ENCODE data around the gene BLOC1S4.
A peak's percentile ranks its signal among the peaks of the same experiment; 100 is the strongest.

Gene BLOC1S4

GRCh38 chr4:6682862-6683590 lies 32.9 kb upstream of the BLOC1S4 start:
- CTCF ChIA-PET = interaction anchor here (0.6 to 0.7 kb wide), 2 partner anchors 108 to 574 kb away, joined by 3 to 4 read pairs; partner anchors contain the start of gene MAN2B2
- DNase-seq (ENCODE audit: extremely low spot score) = no peak
- POLR2A ChIA-PET = interaction anchor here (1.8 to 2.8 kb wide), 2 partner anchors 8 to 9 kb away, joined by 8 to 14 read pairs; a partner anchor contains a TSS

GRCh38 chr4:6684656-6685055 lies 31.3 kb upstream of the BLOC1S4 start:
- no peak for DNase-seq (ENCODE audit: extremely low spot score)
- TF ChIP-seq SUZ12 (IDR thresholded peaks at IDR 0.05) (no peak), PKNOX1 (IDR thresholded peaks at IDR 0.05) (no peak), ZNF384 (IDR thresholded peaks at IDR 0.05) (no peak), ARNT (IDR thresholded peaks at IDR 0.05) (no peak), FOXK2 (IDR thresholded peaks at IDR 0.05) (no peak), SP1 (IDR thresholded peaks at IDR 0.05) (no peak), FOXM1 (IDR thresholded peaks at IDR 0.05; ENCODE audit: borderline replicate concordance) (no peak), LEF1 (IDR thresholded peaks at IDR 0.05; ENCODE audit: borderline replicate concordance) (no peak), CTBP1 (IDR thresholded peaks at IDR 0.05; ENCODE audit: borderline replicate concordance) (no peak), BHLHE40 (IDR thresholded peaks at IDR 0.05; ENCODE audit: borderline replicate concordance) (no peak), NFRKB (IDR thresholded peaks at IDR 0.05) (no peak), FOXA1 (IDR thresholded peaks at IDR 0.05) (no peak), L3MBTL2 (conservative IDR thresholded peaks at IDR 0.05) (no peak), TARDBP (IDR thresholded peaks at IDR 0.05) (no peak), HDGF (IDR thresholded peaks at IDR 0.05; ENCODE audit: borderline replicate concordance) (no peak), ELF4 (IDR thresholded peaks at IDR 0.05) (no peak)
- CTCF ChIA-PET = no interaction called here
- POLR2A ChIA-PET = interaction anchor here (0.8 to 2.8 kb wide), 4 partner anchors 8 to 11 kb away, joined by 3 to 14 read pairs (median 6); a partner anchor contains a TSS

More at GRCh38 chr4:6682862-6683590, 32.9 kb upstream of the BLOC1S4 start:
- TF ChIP-seq LEF1 (IDR thresholded peaks at IDR 0.05; ENCODE audit: borderline replicate concordance) (no peak), ZNF384 (IDR thresholded peaks at IDR 0.05) (no peak), FOXK2 (IDR thresholded peaks at IDR 0.05) (no peak), SUZ12 (IDR thresholded peaks at IDR 0.05) (no peak), NFRKB (IDR thresholded peaks at IDR 0.05) (no peak), TARDBP (IDR thresholded peaks at IDR 0.05) (no peak), PKNOX1 (IDR thresholded peaks at IDR 0.05) (no peak), L3MBTL2 (conservative IDR thresholded peaks at IDR 0.05) (no peak), FOXM1 (IDR thresholded peaks at IDR 0.05; ENCODE audit: borderline replicate concordance) (no peak), BHLHE40 (IDR thresholded peaks at IDR 0.05; ENCODE audit: borderline replicate concordance) (no peak), ARNT (IDR thresholded peaks at IDR 0.05) (no peak), FOXA1 (IDR thresholded peaks at IDR 0.05) (no peak), CTBP1 (IDR thresholded peaks at IDR 0.05; ENCODE audit: borderline replicate concordance) (no peak), HDGF (IDR thresholded peaks at IDR 0.05; ENCODE audit: borderline replicate concordance) (no peak), ELF4 (IDR thresholded peaks at IDR 0.05) (no peak)

- DNase-seq (ENCODE audit: extremely low spot score) = no peak
- ChIA-PET CTCF (interaction anchor here (0.6 kb wide), 1 partner anchor 30 kb away, joined by 3 read pairs; the partner anchor contains the start of gene BLOC1S4), POLR2A (interaction anchor here (5.7 kb wide), 1 partner anchor 12 kb away, joined by 55 read pairs; a partner anchor contains a TSS)
- TF ChIP-seq FOXK2 (IDR thresholded peaks at IDR 0.05) (no peak), SP1 (IDR thresholded peaks at IDR 0.05) (no peak), BHLHE40 (IDR thresholded peaks at IDR 0.05; ENCODE audit: borderline replicate concordance) (no peak), PKNOX1 (IDR thresholded peaks at IDR 0.05) (no peak), ELF4 (IDR thresholded peaks at IDR 0.05) (no peak), LEF1 (IDR thresholded peaks at IDR 0.05; ENCODE audit: borderline replicate concordance) (no peak), ZNF384 (IDR thresholded peaks at IDR 0.05) (no peak), FOXA1 (IDR thresholded peaks at IDR 0.05) (no peak), ARNT (IDR thresholded peaks at IDR 0.05) (no peak), NFRKB (IDR thresholded peaks at IDR 0.05) (no peak), TARDBP (IDR thresholded peaks at IDR 0.05) (no peak), FOXM1 (IDR thresholded peaks at IDR 0.05; ENCODE audit: borderline replicate concordance) (no peak), HDGF (IDR thresholded peaks at IDR 0.05; ENCODE audit: borderline replicate concordance) (no peak), CTBP1 (IDR thresholded peaks at IDR 0.05; ENCODE audit: borderline replicate concordance) (no peak), L3MBTL2 (conservative IDR thresholded peaks at IDR 0.05) (no peak)
These were observed 29.7 kb upstream of the BLOC1S4 start for GRCh38 chr4:6686104-6686787.

- POLR2A ChIA-PET = interaction anchor here (1.1 to 5.7 kb wide), 5 partner anchors 10 to 114 kb away, joined by 3 to 55 read pairs (median 4); partner anchors contain the start of genes MAN2B2 and MRFAP1
- CTCF ChIA-PET = interaction anchor here (0.6 to 1.7 kb wide), 2 partner anchors 13 to 334 kb away, joined by 3 to 6 read pairs; no protein-coding TSS in a partner anchor
- TF ChIP-seq LEF1 (IDR thresholded peaks at IDR 0.05; ENCODE audit: borderline replicate concordance) = no peak
- no peak for TF ChIP-seq PKNOX1 (IDR thresholded peaks at IDR 0.05)
- 0 out of 2 replicates have a peak, but pooled peaks have one; percentile 33 for TF ChIP-seq HDGF (IDR thresholded peaks at IDR 0.05; ENCODE audit: borderline replicate concordance)
- no peak for DNase-seq (ENCODE audit: extremely low spot score)
These were observed 27.8 kb upstream of the BLOC1S4 start for GRCh38 chr4:6687947-6688878.
